Natural killer cell (primary cell): ENCODE measurements around the gene TAAR8. TPM values are rescaled to one million over a fixed set of nuclear protein-coding genes. Genes with fewer than 3 reads are reported as not detected.
"Not testable (repeated sequence)": the region's sequence is repeated elsewhere in the genome, so short reads cannot be mapped to it uniquely, and the experiment has no call there.

Experiments used
- ATAC-seq, 3 donors: fragments of 150-1000 bp in 2 of 3; fragments of 200-7000 bp in 1 of 3; cut with Tn5 transposase; 1 replicate in 1 of 3; 2 replicates in 2 of 3; pipeline ENCODE4 v1.10.0; 2021; ENCODE audit warnings: mild to moderate bottlenecking in 2 of 3, moderate library complexity in 2 of 3
- DNase-seq, 2 donors: peaks; one replicate each; pipeline versions ENCODE4 v3.0.0 to v3.0.0-alpha.2; 2013 to 2021; ENCODE audit warnings: mixed read lengths in 1 of 2
- H3K27ac ChIP-seq: one replicate; pipeline ENCODE4 v1.5.1; 2013; ENCODE audit warnings: mild to moderate bottlenecking, low read length
- H3K27me3 ChIP-seq: one replicate; pipeline ENCODE4 v1.6.1; 2013; ENCODE audit warnings: low read length; ENCODE audit not compliant: control insufficient read depth, insufficient read depth
- H3K36me3 ChIP-seq: one replicate; pipeline ENCODE4 v1.6.1; 2013; ENCODE audit warnings: low read length; ENCODE audit not compliant: control insufficient read depth, insufficient read depth
- H3K4me1 ChIP-seq: one replicate; pipeline ENCODE4 v1.6.1; 2013; ENCODE audit warnings: low read length; ENCODE audit not compliant: control insufficient read depth, insufficient read depth
- H3K4me3 ChIP-seq: one replicate; pipeline ENCODE4 v1.5.1; 2013; ENCODE audit warnings: low read length
- H3K9me3 ChIP-seq: one replicate; pipeline ENCODE4 v1.6.1; 2013; ENCODE audit warnings: low read length; ENCODE audit not compliant: control insufficient read depth, insufficient read depth
- H3K27ac Mint-ChIP-seq, 2 donors: one replicate each; pipeline ENCODE4 v1.8.0; 2022; ENCODE audit warnings: mild to moderate bottlenecking in 2 of 2, mixed read lengths in 2 of 2, moderate library complexity in 1 of 2
- H3K27me3 Mint-ChIP-seq, 2 donors: one replicate each; pipeline ENCODE4 v1.8.0; 2022; ENCODE audit warnings: low read depth in 2 of 2, mixed read lengths in 2 of 2
- H3K36me3 Mint-ChIP-seq: one replicate; pipeline ENCODE4 v1.8.0; 2022; ENCODE audit warnings: mixed read lengths
- H3K4me1 Mint-ChIP-seq, 2 donors: one replicate each; pipeline ENCODE4 v1.8.0; 2022; ENCODE audit warnings: mixed read lengths in 2 of 2
- H3K4me3 Mint-ChIP-seq: one replicate; pipeline ENCODE4 v1.8.0; 2022; ENCODE audit warnings: mild to moderate bottlenecking, moderate library complexity, mixed read lengths
- H3K9me3 Mint-ChIP-seq, 2 donors: one replicate each; pipeline ENCODE4 v1.8.0; 2022; ENCODE audit warnings: mixed read lengths in 2 of 2
- WGBS: methylation state at CpG from one replicate; pipeline ENCODE4 v1.1.7; 2013; ENCODE audit warnings: missing lambda C conversion rate; ENCODE audit not compliant: insufficient coverage; 5-methylcytosine and 5-hydroxymethylcytosine counted together
- intact Hi-C: fragments of 100-400 bp; cut with micrococcal nuclease; formaldehyde crosslinking; loops from one replicate; pipeline ENCODE4 v1.14.2; 2022
- total RNA-seq, 4 donors: library from RNA; stranded (reverse); fragments of 120-200 nt in 1 of 4; gene quantifications; one replicate each; pipeline versions ENCODE4 v1.2.3 to v1.2.4, GENCODE V29; 2013 to 2022
- TF ChIP-seq, protein P1 (sequence below): fragments of 200-600 bp; IDR thresholded peaks from one replicate; pipeline ENCODE4 v1.8.0; 2022; ENCODE audit warnings: antibody characterized with exemption

TAAR8 gene
- total RNA-seq, 3 donors from 2014 or later (not counting 1 experiment from before 2014, with no cell fraction given), result not detected

DNA sequence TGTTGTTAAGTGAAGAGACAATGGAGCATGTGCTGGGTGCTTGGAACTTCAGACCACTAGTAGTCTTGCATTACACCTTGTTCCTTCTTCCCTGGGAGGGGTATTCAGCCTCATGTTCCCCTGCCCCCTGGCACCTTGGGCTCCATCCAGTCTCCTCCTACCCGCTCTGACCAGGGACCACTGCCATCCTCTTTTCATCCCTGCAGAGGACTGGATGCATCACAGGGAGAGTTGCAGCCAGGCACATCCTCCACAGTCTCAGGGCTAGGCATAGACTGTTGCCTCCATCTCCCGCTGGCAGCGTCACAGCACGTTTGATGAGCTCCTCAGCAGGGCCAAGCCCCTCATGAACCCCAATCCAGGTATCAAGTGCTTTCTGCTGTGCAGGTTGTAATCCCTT lies 1.3 kb upstream of the TAAR8 start:
- H3K27me3 Mint-ChIP-seq, result peaks cover 7 to 17% of the 10 kb centered on the region in 2 donors
- no peak overlapping the region for H3K27ac ChIP-seq
- intact Hi-C loops, result no loop called here
- no peaks in the 10 kb centered on the region for H3K4me1 ChIP-seq
- H3K9me3 ChIP-seq, result no peaks in the 10 kb centered on the region
- ATAC-seq (no peak), DNase-seq (no peak)
- H3K27ac Mint-ChIP-seq, result no peak overlapping the region
- no peaks in the 10 kb centered on the region for H3K36me3 Mint-ChIP-seq
- no peaks in the 10 kb centered on the region for H3K9me3 Mint-ChIP-seq
- no peaks in the 10 kb centered on the region for H3K27me3 ChIP-seq
- no peaks in the 10 kb centered on the region for H3K4me1 Mint-ChIP-seq
- no peaks in the 10 kb centered on the region for H3K36me3 ChIP-seq
- TF ChIP-seq, protein P1, sequence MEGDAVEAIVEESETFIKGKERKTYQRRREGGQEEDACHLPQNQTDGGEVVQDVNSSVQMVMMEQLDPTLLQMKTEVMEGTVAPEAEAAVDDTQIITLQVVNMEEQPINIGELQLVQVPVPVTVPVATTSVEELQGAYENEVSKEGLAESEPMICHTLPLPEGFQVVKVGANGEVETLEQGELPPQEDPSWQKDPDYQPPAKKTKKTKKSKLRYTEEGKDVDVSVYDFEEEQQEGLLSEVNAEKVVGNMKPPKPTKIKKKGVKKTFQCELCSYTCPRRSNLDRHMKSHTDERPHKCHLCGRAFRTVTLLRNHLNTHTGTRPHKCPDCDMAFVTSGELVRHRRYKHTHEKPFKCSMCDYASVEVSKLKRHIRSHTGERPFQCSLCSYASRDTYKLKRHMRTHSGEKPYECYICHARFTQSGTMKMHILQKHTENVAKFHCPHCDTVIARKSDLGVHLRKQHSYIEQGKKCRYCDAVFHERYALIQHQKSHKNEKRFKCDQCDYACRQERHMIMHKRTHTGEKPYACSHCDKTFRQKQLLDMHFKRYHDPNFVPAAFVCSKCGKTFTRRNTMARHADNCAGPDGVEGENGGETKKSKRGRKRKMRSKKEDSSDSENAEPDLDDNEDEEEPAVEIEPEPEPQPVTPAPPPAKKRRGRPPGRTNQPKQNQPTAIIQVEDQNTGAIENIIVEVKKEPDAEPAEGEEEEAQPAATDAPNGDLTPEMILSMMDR, result no peak
- H3K4me3 Mint-ChIP-seq, result no peak overlapping the region
- WGBS, result 89% methylated on average over 4 of the region's 4 CpGs
- no peak overlapping the region for H3K4me3 ChIP-seq

DNA sequence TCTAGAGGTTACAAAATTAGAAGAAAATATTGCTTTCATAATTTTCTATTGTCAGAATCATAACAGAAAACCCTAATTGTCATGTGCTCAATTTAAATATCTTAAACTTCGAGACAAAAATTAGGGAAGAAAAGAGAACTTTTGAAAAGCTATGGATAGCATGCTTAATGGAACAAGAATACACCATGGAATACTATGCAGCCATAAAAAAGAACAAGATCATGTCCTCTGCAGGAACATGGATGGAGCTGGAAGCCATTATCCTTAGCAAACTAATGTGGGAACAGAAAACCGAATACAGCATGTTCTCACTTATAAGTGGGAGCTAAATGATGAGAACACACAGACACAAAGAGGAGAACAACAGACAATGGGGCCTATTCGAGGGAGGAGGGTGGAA lies 7.6 kb downstream of the TAAR8 start:
- not testable (repeated sequence) for H3K4me3 ChIP-seq

DNA sequence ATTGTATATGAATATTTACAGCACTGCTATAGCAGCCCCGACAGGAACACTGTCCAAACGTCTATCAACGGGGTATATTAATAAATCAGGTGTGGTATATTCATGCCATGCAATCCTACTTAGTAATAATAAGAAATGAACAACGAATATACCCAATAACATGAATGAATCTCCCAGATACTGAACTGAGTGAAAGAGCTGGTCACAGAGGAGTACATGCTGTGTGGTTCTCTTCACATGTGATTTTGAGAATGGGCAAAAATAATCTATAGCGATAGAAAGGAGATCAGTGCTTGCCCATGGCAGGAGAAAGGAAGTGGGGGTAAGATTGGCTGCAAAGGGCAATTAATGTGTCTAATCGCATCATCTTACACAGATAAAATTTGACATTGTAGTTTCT lies 13.9 kb downstream of the TAAR8 start:
- H3K9me3 Mint-ChIP-seq, result no peaks in the 10 kb centered on the region
- Histone ChIP-seq H3K36me3 (no peaks in the 10 kb centered on the region), H3K27ac (no peak overlapping the region), H3K4me3 (no peak overlapping the region), H3K4me1 (no peaks in the 10 kb centered on the region), H3K27me3 (peaks cover 4% of the 10 kb centered on the region), H3K9me3 (no peaks in the 10 kb centered on the region)
- ATAC-seq, result no peak
- H3K4me3 Mint-ChIP-seq, result no peak overlapping the region
- H3K36me3 Mint-ChIP-seq, result no peaks in the 10 kb centered on the region
- DNase-seq, result no peak
- intact Hi-C loops, result no loop called here
- H3K4me1 Mint-ChIP-seq, result no peaks in the 10 kb centered on the region
- TF ChIP-seq, protein P1, result no peak
- H3K27me3 Mint-ChIP-seq, result peaks cover 11 to 32% of the 10 kb centered on the region in 2 donors
- H3K27ac Mint-ChIP-seq, result no peak overlapping the region
- 100% methylated on average over 1 of the region's 6 CpGs for WGBS

More for the DNA sequence above, 7.6 kb downstream of the TAAR8 start:
- H3K27ac ChIP-seq, H3K9me3 ChIP-seq, ATAC-seq, H3K36me3 ChIP-seq, H3K9me3 Mint-ChIP-seq, H3K27ac Mint-ChIP-seq, H3K36me3 Mint-ChIP-seq, intact Hi-C loops, H3K4me3 Mint-ChIP-seq, H3K27me3 ChIP-seq, H3K4me1 ChIP-seq, H3K4me1 Mint-ChIP-seq, DNase-seq: not testable (repeated sequence)
- 65% methylated on average over 2 of the region's 3 CpGs for WGBS
- peaks cover 8 to 11% of the 10 kb centered on the region in 2 donors for H3K27me3 Mint-ChIP-seq

DNA sequence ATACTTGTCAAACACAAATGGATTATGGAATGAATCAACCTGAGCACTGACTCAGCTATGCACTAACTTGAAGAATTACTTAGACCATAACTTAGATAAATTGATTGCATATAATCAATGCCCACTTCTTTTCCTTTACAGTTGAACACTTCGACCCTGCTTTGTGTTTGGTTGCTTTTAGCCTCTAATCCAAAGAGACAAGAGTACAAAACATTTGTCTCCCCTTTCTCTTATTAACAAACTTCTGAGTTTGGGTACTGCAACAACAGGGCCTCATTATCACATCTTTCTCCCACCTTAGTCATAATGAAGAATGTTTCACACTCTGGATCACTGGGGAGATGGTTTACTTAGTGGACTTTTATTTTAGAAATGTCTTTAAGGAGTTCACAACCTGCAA lies 15.1 kb downstream of the TAAR8 start:
- H3K9me3 ChIP-seq, result no peaks in the 10 kb centered on the region
- no peaks in the 10 kb centered on the region for H3K36me3 ChIP-seq
- no peaks in the 10 kb centered on the region for H3K36me3 Mint-ChIP-seq
- intact Hi-C loops, result no loop called here
- ATAC-seq (no peak), DNase-seq (no peak)
- H3K27me3 Mint-ChIP-seq, result peaks cover 10 to 34% of the 10 kb centered on the region in 2 donors
- no peak overlapping the region for H3K27ac ChIP-seq
- no peaks in the 10 kb centered on the region for H3K4me1 Mint-ChIP-seq
- 85% methylated on average over 1 of the region's 1 CpG for WGBS
- no peak overlapping the region for H3K27ac Mint-ChIP-seq
- peaks cover 9% of the 10 kb centered on the region for H3K27me3 ChIP-seq
- no peak overlapping the region for H3K4me3 ChIP-seq
- H3K4me3 Mint-ChIP-seq, result no peak overlapping the region
- no peaks in the 10 kb centered on the region for H3K9me3 Mint-ChIP-seq
- TF ChIP-seq, protein P1, result no peak
- no peaks in the 10 kb centered on the region for H3K4me1 ChIP-seq
